ENCODE data around the gene SFTPD.
"Not testable (repeated sequence)": the region's sequence is repeated elsewhere in the genome, so short reads cannot be mapped to it uniquely, and the experiment has no call there.

DNA sequence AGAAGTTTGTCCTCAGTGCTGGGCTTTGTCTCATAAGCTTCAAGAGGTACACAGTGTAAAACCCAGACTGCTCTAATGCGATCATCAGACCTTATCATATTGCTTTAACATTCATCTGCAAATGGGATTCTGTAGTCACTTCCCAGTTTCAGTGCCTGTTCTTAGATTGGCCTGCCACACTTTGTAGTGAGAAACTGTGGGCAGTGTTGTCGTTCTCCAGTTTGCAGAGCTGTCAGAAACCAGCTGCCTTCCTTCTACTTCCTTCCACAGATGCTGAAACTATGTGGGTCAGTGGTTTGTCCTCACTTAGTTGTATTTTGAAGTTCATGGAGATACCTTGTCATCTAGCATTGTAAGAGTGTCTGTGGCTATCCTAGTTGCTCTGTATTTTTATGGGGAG lies 59.9 kb downstream of the SFTPD start:
- TF ChIP-seq, protein P1, sequence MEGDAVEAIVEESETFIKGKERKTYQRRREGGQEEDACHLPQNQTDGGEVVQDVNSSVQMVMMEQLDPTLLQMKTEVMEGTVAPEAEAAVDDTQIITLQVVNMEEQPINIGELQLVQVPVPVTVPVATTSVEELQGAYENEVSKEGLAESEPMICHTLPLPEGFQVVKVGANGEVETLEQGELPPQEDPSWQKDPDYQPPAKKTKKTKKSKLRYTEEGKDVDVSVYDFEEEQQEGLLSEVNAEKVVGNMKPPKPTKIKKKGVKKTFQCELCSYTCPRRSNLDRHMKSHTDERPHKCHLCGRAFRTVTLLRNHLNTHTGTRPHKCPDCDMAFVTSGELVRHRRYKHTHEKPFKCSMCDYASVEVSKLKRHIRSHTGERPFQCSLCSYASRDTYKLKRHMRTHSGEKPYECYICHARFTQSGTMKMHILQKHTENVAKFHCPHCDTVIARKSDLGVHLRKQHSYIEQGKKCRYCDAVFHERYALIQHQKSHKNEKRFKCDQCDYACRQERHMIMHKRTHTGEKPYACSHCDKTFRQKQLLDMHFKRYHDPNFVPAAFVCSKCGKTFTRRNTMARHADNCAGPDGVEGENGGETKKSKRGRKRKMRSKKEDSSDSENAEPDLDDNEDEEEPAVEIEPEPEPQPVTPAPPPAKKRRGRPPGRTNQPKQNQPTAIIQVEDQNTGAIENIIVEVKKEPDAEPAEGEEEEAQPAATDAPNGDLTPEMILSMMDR (IDR thresholded peaks at IDR 0.05) = not testable (repeated sequence)
- not testable (repeated sequence) for TF ChIP-seq POLR2A, POLR2AphosphoS5, EP300 (IDR thresholded peaks at IDR 0.05)
